ENCODE measurements around the gene NCF2. TPM values are rescaled to one million over a fixed set of nuclear protein-coding genes. Genes with fewer than 3 reads are reported as not detected.
A peak's percentile ranks its signal among the peaks of the same experiment; 100 is the strongest.

The NCF2 gene
- total RNA-seq, 1 experiment from 2014 or later, result 65.5 TPM

DNA sequence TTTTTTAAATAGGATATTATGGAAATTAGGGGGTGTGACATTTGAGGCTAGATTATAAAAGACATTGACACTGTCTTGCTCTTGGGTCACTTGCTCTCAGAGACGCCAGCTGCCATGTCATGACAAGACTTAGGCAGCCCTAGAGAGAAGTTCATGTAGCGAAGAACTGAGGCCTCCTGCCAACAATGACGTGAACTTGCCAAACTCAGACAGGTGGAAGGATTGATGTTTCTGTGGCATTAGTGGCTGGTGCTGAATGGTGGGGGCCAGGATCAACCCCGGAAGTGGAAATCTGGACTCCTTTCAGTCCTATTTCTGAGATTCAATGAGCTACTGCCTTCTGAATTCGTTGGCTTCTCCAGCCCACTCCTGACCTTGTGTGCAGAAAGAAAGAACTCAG lies 14.7 kb downstream of the NCF2 start:
- no peak for TF ChIP-seq EZH2 (IDR thresholded peaks at IDR 0.05; ENCODE audit: low read depth)
- TF ChIP-seq, protein P1, sequence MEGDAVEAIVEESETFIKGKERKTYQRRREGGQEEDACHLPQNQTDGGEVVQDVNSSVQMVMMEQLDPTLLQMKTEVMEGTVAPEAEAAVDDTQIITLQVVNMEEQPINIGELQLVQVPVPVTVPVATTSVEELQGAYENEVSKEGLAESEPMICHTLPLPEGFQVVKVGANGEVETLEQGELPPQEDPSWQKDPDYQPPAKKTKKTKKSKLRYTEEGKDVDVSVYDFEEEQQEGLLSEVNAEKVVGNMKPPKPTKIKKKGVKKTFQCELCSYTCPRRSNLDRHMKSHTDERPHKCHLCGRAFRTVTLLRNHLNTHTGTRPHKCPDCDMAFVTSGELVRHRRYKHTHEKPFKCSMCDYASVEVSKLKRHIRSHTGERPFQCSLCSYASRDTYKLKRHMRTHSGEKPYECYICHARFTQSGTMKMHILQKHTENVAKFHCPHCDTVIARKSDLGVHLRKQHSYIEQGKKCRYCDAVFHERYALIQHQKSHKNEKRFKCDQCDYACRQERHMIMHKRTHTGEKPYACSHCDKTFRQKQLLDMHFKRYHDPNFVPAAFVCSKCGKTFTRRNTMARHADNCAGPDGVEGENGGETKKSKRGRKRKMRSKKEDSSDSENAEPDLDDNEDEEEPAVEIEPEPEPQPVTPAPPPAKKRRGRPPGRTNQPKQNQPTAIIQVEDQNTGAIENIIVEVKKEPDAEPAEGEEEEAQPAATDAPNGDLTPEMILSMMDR (conservative IDR thresholded peaks at IDR 0.05), result no peak
- POLR2A ChIA-PET (ENCODE audit: unreplicated experiment), result no interaction called here
- Histone ChIP-seq H3K9me3 (ENCODE audit: insufficient read depth, low read depth) (no peaks in the 10 kb centered on the region), H3K4me1 (replicated peaks; ENCODE audit: insufficient read depth) (no peaks in the 10 kb centered on the region), H3K27ac (no peak overlapping the region), H3K4me3 (no peak overlapping the region), H3K9me2 (ENCODE audit: insufficient read depth) (no peaks in the 10 kb centered on the region), H3K79me2 (ENCODE audit: low read depth) (no peaks in the 10 kb centered on the region), H3K27me3 (ENCODE audit: insufficient read depth, low read depth) (no peaks in the 10 kb centered on the region), H2AFZ (no peak overlapping the region), H3K36me3 (ENCODE audit: low read depth) (no peaks in the 10 kb centered on the region), H3K4me2 (no peak overlapping the region), H3F3A (ENCODE audit: insufficient read depth, low read depth) (no peaks in the 10 kb centered on the region; the same call in 1 of the 2 replicates), H4K20me1 (ENCODE audit: insufficient read depth) (no peaks in the 10 kb centered on the region)
- DNase-seq, result no peak
- intact Hi-C loops (cut with micrococcal nuclease; ENCODE audit: unreplicated experiment), result no loop called here
- CTCF ChIA-PET, result no interaction called here
- no TSS peak for BruUV-seq (replicated peaks)

DNA sequence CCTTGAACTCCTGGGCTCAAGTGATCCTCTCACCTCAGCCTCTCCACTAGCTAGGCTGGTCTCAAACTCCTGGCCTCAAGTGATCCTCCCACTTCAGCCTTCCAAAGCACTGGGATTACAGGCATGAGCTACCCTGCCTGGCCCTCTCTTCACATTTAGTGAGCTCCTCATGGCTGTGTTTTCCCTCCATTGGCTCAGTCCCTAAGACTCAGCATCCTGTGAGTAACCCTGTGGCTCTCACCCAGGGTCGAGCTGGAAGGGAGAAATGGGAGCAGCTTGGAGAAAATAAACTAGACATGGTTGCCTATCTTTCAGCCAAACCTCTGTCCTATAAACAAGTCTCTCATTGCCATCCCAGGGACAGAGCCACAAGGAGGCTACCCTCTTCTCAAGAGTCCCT lies 17.5 kb downstream of the NCF2 start:
- peaks cover 21% of the 10 kb centered on the region; the same call in 1 of the 2 replicates for H3F3A ChIP-seq (ENCODE audit: insufficient read depth, low read depth)
- H3K4me3 ChIP-seq, result no peak overlapping the region
- no peaks in the 10 kb centered on the region for H3K9me3 ChIP-seq (ENCODE audit: insufficient read depth, low read depth)
- no TSS peak for BruUV-seq (replicated peaks)
- H3K9me2 ChIP-seq (ENCODE audit: insufficient read depth), result no peaks in the 10 kb centered on the region
- H2AFZ ChIP-seq, result no peak overlapping the region
- H3K79me2 ChIP-seq (ENCODE audit: low read depth), result 0 out of 2 replicates have a peak, but pooled peaks cover 7% of the 10 kb centered on the region
- no peak overlapping the region for H3K4me2 ChIP-seq
- no peaks in the 10 kb centered on the region for H3K27me3 ChIP-seq (ENCODE audit: insufficient read depth, low read depth)
- ChIA-PET POLR2A (ENCODE audit: unreplicated experiment) (no interaction called here), CTCF (no interaction called here)
- no peak overlapping the region for H3K27ac ChIP-seq
- H3K4me1 ChIP-seq (replicated peaks; ENCODE audit: insufficient read depth), result peaks cover 27% of the 10 kb centered on the region
- H4K20me1 ChIP-seq (ENCODE audit: insufficient read depth), result no peaks in the 10 kb centered on the region
- peak in 1 of 2 experiments; percentile 9 for DNase-seq
- TF ChIP-seq, protein P1 (conservative IDR thresholded peaks at IDR 0.05), result no peak
- TF ChIP-seq EZH2 (IDR thresholded peaks at IDR 0.05; ENCODE audit: low read depth), result no peak
- H3K36me3 ChIP-seq (ENCODE audit: low read depth), result no peaks in the 10 kb centered on the region
- intact Hi-C loops (cut with micrococcal nuclease; ENCODE audit: unreplicated experiment), result no loop called here

DNA sequence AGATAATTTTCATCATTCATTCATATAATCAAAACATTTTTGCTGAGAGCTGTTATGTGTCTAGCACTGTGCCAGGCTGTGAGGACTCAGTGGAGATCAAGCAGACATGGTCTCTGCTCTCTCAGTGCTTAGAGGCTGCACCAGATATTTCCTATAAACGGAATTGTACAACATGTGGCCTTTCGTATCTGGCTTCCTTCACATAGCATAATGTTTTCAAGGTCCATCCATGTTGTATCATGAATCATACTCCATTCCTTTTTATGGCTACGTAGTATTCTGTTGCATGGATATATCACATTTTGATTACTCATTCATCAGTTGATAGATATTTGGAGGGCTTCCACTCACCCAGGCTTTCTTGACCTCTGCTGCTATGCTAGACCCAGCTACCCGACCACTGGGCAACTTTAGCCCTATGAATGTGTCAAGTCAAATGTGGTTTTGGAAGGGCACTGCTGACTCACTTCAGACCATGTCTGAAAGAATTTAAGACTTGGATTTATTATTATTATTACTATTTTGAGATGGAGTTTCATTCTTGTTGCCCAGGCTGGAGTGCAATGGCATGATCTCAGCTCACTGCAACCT lies 18.5 kb downstream of the NCF2 start:
- intact Hi-C loops (cut with micrococcal nuclease; ENCODE audit: unreplicated experiment), result no loop called here
- POLR2A ChIA-PET (ENCODE audit: unreplicated experiment), result no interaction called here
- no peak overlapping the region for H3K27ac ChIP-seq

More for the DNA sequence above, 18.5 kb downstream of the NCF2 start:
- H3K4me1 ChIP-seq (replicated peaks; ENCODE audit: insufficient read depth), result peaks cover 35% of the 10 kb centered on the region
- CTCF ChIA-PET, result no interaction called here
- no peak overlapping the region for H2AFZ ChIP-seq
- DNase-seq, result peak in 1 of 2 experiments; percentile 22
- H3K9me3 ChIP-seq (ENCODE audit: insufficient read depth, low read depth), result no peaks in the 10 kb centered on the region
- H3K9me2 ChIP-seq (ENCODE audit: insufficient read depth), result no peaks in the 10 kb centered on the region
- no TSS peak for BruUV-seq (replicated peaks)
- peaks cover 21% of the 10 kb centered on the region; the same call in 1 of the 2 replicates for H3F3A ChIP-seq (ENCODE audit: insufficient read depth, low read depth)
- no peaks in the 10 kb centered on the region for H3K27me3 ChIP-seq (ENCODE audit: insufficient read depth, low read depth)
- TF ChIP-seq EZH2 (IDR thresholded peaks at IDR 0.05; ENCODE audit: low read depth), result no peak
- TF ChIP-seq, protein P1 (conservative IDR thresholded peaks at IDR 0.05), result no peak
- H3K36me3 ChIP-seq (ENCODE audit: low read depth), result no peaks in the 10 kb centered on the region
- no peak overlapping the region for H3K4me3 ChIP-seq
- no peak overlapping the region for H3K4me2 ChIP-seq
- 0 out of 2 replicates have a peak, but pooled peaks cover 7% of the 10 kb centered on the region for H3K79me2 ChIP-seq (ENCODE audit: low read depth)
- H4K20me1 ChIP-seq (ENCODE audit: insufficient read depth), result no peaks in the 10 kb centered on the region
